HEK293 (cell line): ENCODE results near the gene ERP29.

Experiments
- CTCF ChIA-PET: fragments of 350-600 bp; formaldehyde crosslinking; extraction: SDS; loops from one replicate; lab custom pipeline; 2021; ENCODE audit warnings: antibody characterized with exemption; lab: Yijun Ruan, JAX
- POLR2A ChIA-PET: fragments of 300-600 bp; formaldehyde crosslinking; extraction: SDS; loops from one replicate; lab custom pipeline; 2020; ENCODE audit warnings: antibody characterized with exemption, inconsistent platforms; lab: Yijun Ruan, JAX
- H3K27ac ChIP-seq: fragments of 200-500 bp; sonication (Bioruptor generic); 2 replicates; pipeline ENCODE4 v1.5.1; 2014; ENCODE audit warnings: low read depth, low read length, control low read depth, inconsistent platforms; ENCODE audit errors: extremely low read depth
- H3K36me3 ChIP-seq, 2 experiments: fragments of 200-500 bp in 1 of 2; sonication (Bioruptor generic) in 1 of 2; 1 replicate in 1 of 2; 2 replicates in 1 of 2; pipeline ENCODE4 v1.5.1; 2014 to 2017; ENCODE audit warnings: inconsistent platforms in 2 of 2, low read length in 2 of 2; ENCODE audit not compliant: control insufficient read depth in 2 of 2, insufficient read depth in 1 of 2
- H3K4me1 ChIP-seq: fragments of 200-500 bp; sonication (Bioruptor generic); 2 replicates; pipeline ENCODE4 v1.5.1; 2014; ENCODE audit warnings: mild to moderate bottlenecking, low read length, inconsistent platforms; ENCODE audit not compliant: control insufficient read depth, insufficient read depth
- H3K4me3 ChIP-seq: 2 replicates; pipeline ENCODE4 v1.5.1; 2011; ENCODE audit warnings: low read depth, mild to moderate bottlenecking, control low read depth, low read length, moderate library complexity
- H3K9me3 ChIP-seq: fragments of 200-500 bp; sonication (Bioruptor generic); 2 replicates; pipeline ENCODE4 v1.5.1; 2014; ENCODE audit warnings: low read depth, low read length, inconsistent platforms; ENCODE audit not compliant: control insufficient read depth, insufficient read depth
- GLIS1 ChIP-seq: fragments of 450-650 bp; formaldehyde crosslinking; IDR thresholded peaks from 2 replicates; pipeline ENCODE4 v1.5.1; 2016; ENCODE audit warnings: missing biosample characterization, missing genetic modification characterization
- KLF16 ChIP-seq: fragments of 450-650 bp; formaldehyde crosslinking; IDR thresholded peaks from 2 replicates; pipeline ENCODE4 v1.5.1; 2017; ENCODE audit warnings: missing biosample characterization, missing genetic modification characterization
- KLF7 ChIP-seq: fragments of 450-650 bp; formaldehyde crosslinking; IDR thresholded peaks from 2 replicates; pipeline ENCODE4 v1.5.1; 2016; ENCODE audit warnings: missing biosample characterization, missing genetic modification characterization, borderline replicate concordance
- OSR2 ChIP-seq: fragments of 450-650 bp; formaldehyde crosslinking; IDR thresholded peaks from 2 replicates; pipeline ENCODE4 v1.5.1; 2016; ENCODE audit warnings: missing biosample characterization, missing genetic modification characterization
- WT1 ChIP-seq: fragments of 450-650 bp; formaldehyde crosslinking; IDR thresholded peaks from 2 replicates; pipeline ENCODE4 v1.5.1; 2016; ENCODE audit warnings: missing biosample characterization, missing genetic modification characterization
- ZEB2 ChIP-seq: fragments of 450-650 bp; formaldehyde crosslinking; IDR thresholded peaks from 2 replicates; pipeline ENCODE4 v1.5.1; 2016; ENCODE audit warnings: missing biosample characterization, missing genetic modification characterization
- ZNF157 ChIP-seq: fragments of 450-650 bp; formaldehyde crosslinking; IDR thresholded peaks from 2 replicates; pipeline ENCODE4 v1.5.1; 2016; ENCODE audit warnings: missing biosample characterization, missing genetic modification characterization
- ZNF239 ChIP-seq: fragments of 450-650 bp; formaldehyde crosslinking; IDR thresholded peaks from 2 replicates; pipeline ENCODE4 v1.5.1; 2016; ENCODE audit warnings: missing biosample characterization, missing genetic modification characterization
- ZNF266 ChIP-seq: fragments of 450-650 bp; formaldehyde crosslinking; IDR thresholded peaks from 2 replicates; pipeline ENCODE4 v1.5.1; 2016; ENCODE audit warnings: missing biosample characterization, missing genetic modification characterization, low read depth
- ZNF292 ChIP-seq: fragments of 450-650 bp; formaldehyde crosslinking; IDR thresholded peaks from 2 replicates; pipeline ENCODE4 v1.5.1; 2016; ENCODE audit warnings: low read depth, missing biosample characterization, missing genetic modification characterization, borderline replicate concordance
- ZNF324 ChIP-seq: fragments of 450-650 bp; formaldehyde crosslinking; IDR thresholded peaks from 2 replicates; pipeline ENCODE4 v1.5.1; 2016; ENCODE audit warnings: missing biosample characterization, missing genetic modification characterization
- ZNF530 ChIP-seq: fragments of 450-650 bp; formaldehyde crosslinking; IDR thresholded peaks from 2 replicates; pipeline ENCODE4 v1.5.1; 2016; ENCODE audit warnings: low read depth, missing biosample characterization, missing genetic modification characterization
- ZNF548 ChIP-seq: fragments of 450-650 bp; formaldehyde crosslinking; IDR thresholded peaks from 2 replicates; pipeline ENCODE4 v1.5.1; 2016; ENCODE audit warnings: missing biosample characterization, missing genetic modification characterization
- ZNF571 ChIP-seq: fragments of 450-650 bp; formaldehyde crosslinking; IDR thresholded peaks from 2 replicates; pipeline ENCODE4 v1.5.0; 2017; ENCODE audit warnings: missing biosample characterization, missing genetic modification characterization
- ZNF600 ChIP-seq: fragments of 450-650 bp; formaldehyde crosslinking; IDR thresholded peaks from 2 replicates; pipeline ENCODE4 v1.5.1; 2016; ENCODE audit warnings: missing biosample characterization, missing genetic modification characterization
- ZNF664 ChIP-seq: fragments of 450-650 bp; formaldehyde crosslinking; IDR thresholded peaks from 2 replicates; pipeline ENCODE4 v1.5.1; 2016; ENCODE audit warnings: missing biosample characterization, missing genetic modification characterization
- ZNF837 ChIP-seq: fragments of 450-650 bp; formaldehyde crosslinking; IDR thresholded peaks from 2 replicates; pipeline ENCODE4 v1.5.1; 2016; ENCODE audit warnings: missing biosample characterization, missing genetic modification characterization
- TF ChIP-seq, protein P1 (sequence below): fragments of 450-650 bp; formaldehyde crosslinking; IDR thresholded peaks from 2 replicates; pipeline ENCODE4 v1.5.1; 2016; ENCODE audit warnings: missing biosample characterization, missing genetic modification characterization
- TF ChIP-seq, protein P2 (sequence below): IDR thresholded peaks from 2 replicates; pipeline ENCODE4 v1.6.1; 2011; ENCODE audit warnings: mild to moderate bottlenecking, low read depth, low read length, borderline replicate concordance
- TF ChIP-seq, protein P3 (sequence below): fragments of 450-650 bp; IDR thresholded peaks from 2 replicates; pipeline ENCODE4 v1.5.1; 2018; ENCODE audit warnings: missing biosample characterization, mild to moderate bottlenecking, missing genetic modification characterization
- TF ChIP-seq, protein P4 (sequence below): fragments of 450-650 bp; formaldehyde crosslinking; IDR thresholded peaks from 2 replicates; pipeline ENCODE4 v1.5.1; 2016; ENCODE audit warnings: missing biosample characterization, missing genetic modification characterization

Gene ERP29

DNA sequence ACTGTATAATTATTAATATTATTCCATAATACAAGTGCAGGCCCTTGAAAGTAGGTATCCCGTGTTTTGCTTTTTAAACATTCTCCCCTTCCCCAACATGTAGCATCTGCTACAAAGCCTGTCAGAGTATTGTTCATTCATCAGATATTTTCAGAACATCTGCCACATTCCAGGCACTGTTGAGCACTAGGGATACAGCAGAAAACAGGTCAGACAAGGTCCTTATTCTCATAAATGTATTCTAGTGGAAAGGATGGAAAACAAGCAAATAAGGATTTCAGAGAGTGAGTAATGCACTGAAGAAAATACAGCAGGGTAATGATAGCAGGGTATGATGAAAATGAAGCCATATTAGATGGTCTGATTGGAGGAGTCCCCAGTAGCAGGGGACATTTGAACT lies 3.8 kb downstream of the ERP29 start (continued):
- TF ChIP-seq ZNF837 (tag by site-specific recombination) = no peak
- TF ChIP-seq ZNF157 (tag by site-specific recombination) = no peak
- no peak for TF ChIP-seq ZNF664 (tag by site-specific recombination)
- TF ChIP-seq ZNF324 (tag by site-specific recombination) = no peak
- TF ChIP-seq ZEB2 = no peak
- TF ChIP-seq, protein P1, sequence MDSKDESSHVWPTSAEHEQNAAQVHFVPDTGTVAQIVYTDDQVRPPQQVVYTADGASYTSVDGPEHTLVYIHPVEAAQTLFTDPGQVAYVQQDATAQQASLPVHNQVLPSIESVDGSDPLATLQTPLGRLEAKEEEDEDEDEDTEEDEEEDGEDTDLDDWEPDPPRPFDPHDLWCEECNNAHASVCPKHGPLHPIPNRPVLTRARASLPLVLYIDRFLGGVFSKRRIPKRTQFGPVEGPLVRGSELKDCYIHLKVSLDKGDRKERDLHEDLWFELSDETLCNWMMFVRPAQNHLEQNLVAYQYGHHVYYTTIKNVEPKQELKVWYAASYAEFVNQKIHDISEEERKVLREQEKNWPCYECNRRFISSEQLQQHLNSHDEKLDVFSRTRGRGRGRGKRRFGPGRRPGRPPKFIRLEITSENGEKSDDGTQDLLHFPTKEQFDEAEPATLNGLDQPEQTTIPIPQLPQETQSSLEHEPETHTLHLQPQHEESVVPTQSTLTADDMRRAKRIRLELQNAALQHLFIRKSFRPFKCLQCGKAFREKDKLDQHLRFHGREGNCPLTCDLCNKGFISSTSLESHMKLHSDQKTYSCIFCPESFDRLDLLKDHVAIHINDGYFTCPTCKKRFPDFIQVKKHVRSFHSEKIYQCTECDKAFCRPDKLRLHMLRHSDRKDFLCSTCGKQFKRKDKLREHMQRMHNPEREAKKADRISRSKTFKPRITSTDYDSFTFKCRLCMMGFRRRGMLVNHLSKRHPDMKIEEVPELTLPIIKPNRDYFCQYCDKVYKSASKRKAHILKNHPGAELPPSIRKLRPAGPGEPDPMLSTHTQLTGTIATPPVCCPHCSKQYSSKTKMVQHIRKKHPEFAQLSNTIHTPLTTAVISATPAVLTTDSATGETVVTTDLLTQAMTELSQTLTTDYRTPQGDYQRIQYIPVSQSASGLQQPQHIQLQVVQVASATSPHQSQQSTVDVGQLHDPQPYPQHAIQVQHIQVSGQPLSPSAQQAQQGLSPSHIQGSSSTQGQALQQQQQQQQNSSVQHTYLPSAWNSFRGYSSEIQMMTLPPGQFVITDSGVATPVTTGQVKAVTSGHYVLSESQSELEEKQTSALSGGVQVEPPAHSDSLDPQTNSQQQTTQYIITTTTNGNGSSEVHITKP (tag by site-specific recombination) = no peak
- TF ChIP-seq, all 188 proteins: peak for 0

DNA sequence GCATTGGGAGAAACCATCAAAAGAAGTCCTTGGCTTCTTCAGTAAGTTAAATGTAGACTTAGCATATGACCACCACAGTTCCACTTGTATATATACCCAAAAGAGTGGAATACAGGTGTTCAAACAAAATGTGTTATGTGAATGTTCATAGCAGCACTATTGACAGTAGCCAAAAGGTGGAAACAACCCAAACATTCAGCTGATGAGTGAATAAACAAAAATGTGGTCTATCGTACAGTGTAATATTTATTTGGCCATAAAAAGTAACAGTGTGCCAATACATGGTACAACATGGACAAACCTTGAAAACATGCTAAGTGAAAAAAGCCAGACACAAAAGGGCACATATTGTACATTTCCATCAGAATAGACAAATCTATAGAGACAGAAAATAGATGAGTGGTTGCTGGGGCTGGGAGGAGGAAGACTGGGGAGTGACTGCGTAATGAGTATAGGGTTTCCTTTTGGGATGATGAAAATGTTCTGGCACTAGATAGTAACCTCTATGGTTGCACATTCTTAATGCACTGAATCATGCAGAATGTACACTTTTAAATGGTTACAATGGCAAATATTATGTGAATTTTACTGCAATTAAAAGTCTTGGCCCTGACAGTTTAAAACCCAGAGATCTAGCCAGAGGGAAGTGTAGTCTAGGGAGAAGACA lies 5.5 kb downstream of the ERP29 start:
- ChIA-PET POLR2A (no interaction called here), CTCF (interaction anchor here (0.6 kb wide), 1 partner anchor 533 kb away, joined by 3 read pairs; no protein-coding TSS in a partner anchor)
- no peak overlapping the region for H3K27ac ChIP-seq

More for the DNA sequence above, 5.5 kb downstream of the ERP29 start:
- peaks cover 12 to 70% of the 10 kb centered on the region in 2 experiments for H3K36me3 ChIP-seq
- no peak overlapping the region for H3K4me3 ChIP-seq
- TF ChIP-seq ZNF530 (tag by site-specific recombination) (no peak), ZNF266 (tag by site-specific recombination) (no peak), KLF16 (tag by site-specific recombination) (no peak), ZNF600 (tag by site-specific recombination) (peak; percentile 58), ZNF239 (tag by site-specific recombination) (no peak), WT1 (tag by site-specific recombination) (peak; percentile 60), GLIS1 (tag by site-specific recombination) (no peak), KLF7 (tag by site-specific recombination) (no peak), ZNF571 (tag by site-specific recombination) (no peak), ZNF548 (tag by site-specific recombination) (no peak), OSR2 (tag by site-specific recombination) (no peak), ZNF292 (tag by site-specific recombination) (no peak)
- TF ChIP-seq, protein P2, sequence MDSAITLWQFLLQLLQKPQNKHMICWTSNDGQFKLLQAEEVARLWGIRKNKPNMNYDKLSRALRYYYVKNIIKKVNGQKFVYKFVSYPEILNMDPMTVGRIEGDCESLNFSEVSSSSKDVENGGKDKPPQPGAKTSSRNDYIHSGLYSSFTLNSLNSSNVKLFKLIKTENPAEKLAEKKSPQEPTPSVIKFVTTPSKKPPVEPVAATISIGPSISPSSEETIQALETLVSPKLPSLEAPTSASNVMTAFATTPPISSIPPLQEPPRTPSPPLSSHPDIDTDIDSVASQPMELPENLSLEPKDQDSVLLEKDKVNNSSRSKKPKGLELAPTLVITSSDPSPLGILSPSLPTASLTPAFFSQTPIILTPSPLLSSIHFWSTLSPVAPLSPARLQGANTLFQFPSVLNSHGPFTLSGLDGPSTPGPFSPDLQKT = no peak
- TF ChIP-seq, protein P3, sequence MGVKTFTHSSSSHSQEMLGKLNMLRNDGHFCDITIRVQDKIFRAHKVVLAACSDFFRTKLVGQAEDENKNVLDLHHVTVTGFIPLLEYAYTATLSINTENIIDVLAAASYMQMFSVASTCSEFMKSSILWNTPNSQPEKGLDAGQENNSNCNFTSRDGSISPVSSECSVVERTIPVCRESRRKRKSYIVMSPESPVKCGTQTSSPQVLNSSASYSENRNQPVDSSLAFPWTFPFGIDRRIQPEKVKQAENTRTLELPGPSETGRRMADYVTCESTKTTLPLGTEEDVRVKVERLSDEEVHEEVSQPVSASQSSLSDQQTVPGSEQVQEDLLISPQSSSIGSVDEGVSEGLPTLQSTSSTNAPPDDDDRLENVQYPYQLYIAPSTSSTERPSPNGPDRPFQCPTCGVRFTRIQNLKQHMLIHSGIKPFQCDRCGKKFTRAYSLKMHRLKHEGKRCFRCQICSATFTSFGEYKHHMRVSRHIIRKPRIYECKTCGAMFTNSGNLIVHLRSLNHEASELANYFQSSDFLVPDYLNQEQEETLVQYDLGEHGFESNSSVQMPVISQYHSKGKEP (tag by site-specific recombination) = 0 out of 2 replicates have a peak, but pooled peaks have one; percentile 10
- TF ChIP-seq, protein P4, sequence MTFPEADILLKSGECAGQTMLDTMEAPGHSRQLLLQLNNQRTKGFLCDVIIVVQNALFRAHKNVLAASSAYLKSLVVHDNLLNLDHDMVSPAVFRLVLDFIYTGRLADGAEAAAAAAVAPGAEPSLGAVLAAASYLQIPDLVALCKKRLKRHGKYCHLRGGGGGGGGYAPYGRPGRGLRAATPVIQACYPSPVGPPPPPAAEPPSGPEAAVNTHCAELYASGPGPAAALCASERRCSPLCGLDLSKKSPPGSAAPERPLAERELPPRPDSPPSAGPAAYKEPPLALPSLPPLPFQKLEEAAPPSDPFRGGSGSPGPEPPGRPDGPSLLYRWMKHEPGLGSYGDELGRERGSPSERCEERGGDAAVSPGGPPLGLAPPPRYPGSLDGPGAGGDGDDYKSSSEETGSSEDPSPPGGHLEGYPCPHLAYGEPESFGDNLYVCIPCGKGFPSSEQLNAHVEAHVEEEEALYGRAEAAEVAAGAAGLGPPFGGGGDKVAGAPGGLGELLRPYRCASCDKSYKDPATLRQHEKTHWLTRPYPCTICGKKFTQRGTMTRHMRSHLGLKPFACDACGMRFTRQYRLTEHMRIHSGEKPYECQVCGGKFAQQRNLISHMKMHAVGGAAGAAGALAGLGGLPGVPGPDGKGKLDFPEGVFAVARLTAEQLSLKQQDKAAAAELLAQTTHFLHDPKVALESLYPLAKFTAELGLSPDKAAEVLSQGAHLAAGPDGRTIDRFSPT (tag by site-specific recombination) = no peak
- peaks cover 3% of the 10 kb centered on the region; the same call in 1 of the 2 replicates for H3K4me1 ChIP-seq
- H3K9me3 ChIP-seq = no peaks in the 10 kb centered on the region
